ENCODE results near the gene UBAP2L.

- TF ChIP-seq EZH2phosphoT487 (IDR thresholded peaks at IDR 0.05; ENCODE audit: insufficient read depth, low read depth) = no peak
- TF ChIP-seq EZH2 (IDR thresholded peaks at IDR 0.05; ENCODE audit: insufficient read depth, poor library complexity, severe bottlenecking) = no peak
Measured at GRCh38 chr1:154220071-154220969, at the start of gene UBAP2L.
